OCI-LY7 (cell line): Measurements from ENCODE around the gene SH3TC2.

ENCODE experiments used
- CTCF ChIP-seq: fragments of 200-600 bp; sonication (generic); conservative IDR thresholded peaks from 2 replicates; pipeline ENCODE4 v1.5.1; 2014; ENCODE audit warnings: mild to moderate bottlenecking, antibody characterized with exemption, low read length, moderate library complexity, mixed read lengths
- EZH2phosphoT487 ChIP-seq: fragments of 200-600 bp; sonication (generic); IDR thresholded peaks from 2 replicates; pipeline ENCODE4 v1.6.1; 2018; ENCODE audit warnings: low read depth, borderline replicate concordance, mild to moderate bottlenecking, mixed run types, antibody characterized with exemption, low read length, moderate library complexity, mixed read lengths

- TF ChIP-seq CTCF (no peak), EZH2phosphoT487 (no peak)
Observed at GRCh38 chr5:149001162-149001561, 61.7 kb downstream of the SH3TC2 start.
